Mucosa of rectum (tissue), 2 donors: Measurements from ENCODE around the gene RAB10.
"Not testable (repeated sequence)": the region's sequence is repeated elsewhere in the genome, so short reads cannot be mapped to it uniquely, and the experiment has no call there.

Experiments
- H3K27ac ChIP-seq, 2 donors: one replicate each; pipeline ENCODE4 v1.7.0; 2013; ENCODE audit warnings: inconsistent platforms in 2 of 2, low read depth in 2 of 2, low read length in 2 of 2
- H3K27me3 ChIP-seq, 2 donors: one replicate each; pipeline ENCODE4 v1.7.0; 2013; ENCODE audit warnings: low read length in 2 of 2; ENCODE audit not compliant: control insufficient read depth in 2 of 2, insufficient read depth in 2 of 2
- H3K36me3 ChIP-seq, 2 donors: one replicate each; pipeline ENCODE4 v1.7.0; 2013; ENCODE audit warnings: low read length in 2 of 2; ENCODE audit not compliant: control insufficient read depth in 2 of 2, insufficient read depth in 2 of 2
- H3K4me1 ChIP-seq, 2 donors: one replicate each; pipeline ENCODE4 v1.7.0; 2013; ENCODE audit warnings: low read length in 2 of 2, mild to moderate bottlenecking in 1 of 2; ENCODE audit not compliant: control insufficient read depth in 2 of 2, insufficient read depth in 2 of 2
- H3K4me3 ChIP-seq, 2 donors: one replicate each; pipeline ENCODE4 v1.7.0; 2013; ENCODE audit warnings: low read length in 2 of 2
- H3K9ac ChIP-seq, 2 donors: one replicate each; pipeline ENCODE4 v1.7.0; 2013; ENCODE audit warnings: low read length in 2 of 2, low read depth in 1 of 2, mild to moderate bottlenecking in 1 of 2
- H3K9me3 ChIP-seq, 2 donors: one replicate each; pipeline ENCODE4 v1.7.0; 2013; ENCODE audit warnings: low read length in 2 of 2; ENCODE audit not compliant: control insufficient read depth in 2 of 2
- donor health status: healthy.
- donor health status: Normal muscosa, but diverticular disease.

The RAB10 gene

GRCh38 chr2:26032586-26033269 is 1.2 kb upstream of the RAB10 start:
- H3K4me3 ChIP-seq, result peak overlapping the region; percentile 91 to 96
- peaks cover 10 to 22% of the 10 kb centered on the region in 2 donors for H3K4me1 ChIP-seq
- peak overlapping the region; percentile 90 to 93 for H3K9ac ChIP-seq
- peak overlapping the region; percentile 93 to 98 for H3K27ac ChIP-seq
- not testable (repeated sequence) for H3K9me3 ChIP-seq, H3K27me3 ChIP-seq, H3K36me3 ChIP-seq

- H3K36me3 ChIP-seq, result peaks cover 0 to 2% of the 10 kb centered on the region in 2 donors
- peak overlapping the region; percentile 93 to 98 for H3K27ac ChIP-seq
- peak overlapping the region; percentile 91 to 96 for H3K4me3 ChIP-seq
- no peaks in the 10 kb centered on the region for H3K9me3 ChIP-seq
- H3K9ac ChIP-seq, result peak overlapping the region; percentile 90 to 93
- no peaks in the 10 kb centered on the region for H3K27me3 ChIP-seq
- peaks cover 10 to 22% of the 10 kb centered on the region in 2 donors for H3K4me1 ChIP-seq
Measured at GRCh38 chr2:26033270-26033817, 540 bp upstream of the RAB10 start.

- Histone ChIP-seq H3K9me3 (no peaks in the 10 kb centered on the region), H3K36me3 (peaks cover 0 to 2% of the 10 kb centered on the region in 2 donors), H3K27me3 (no peaks in the 10 kb centered on the region), H3K4me3 (peak overlapping the region; percentile 94 to 96), H3K4me1 (peaks cover 10 to 22% of the 10 kb centered on the region in 2 donors), H3K9ac (peak overlapping the region; percentile 92 to 93), H3K27ac (peak overlapping the region; percentile 93 to 98)
Measured at GRCh38 chr2:26034637-26034992, 731 bp downstream of the RAB10 start.

- peaks cover 0 to 2% of the 10 kb centered on the region in 2 donors for H3K36me3 ChIP-seq
- peak overlapping the region; percentile 93 to 98 for H3K27ac ChIP-seq
- peaks cover 14 to 26% of the 10 kb centered on the region in 2 donors for H3K4me1 ChIP-seq
- peak overlapping the region; percentile 92 to 93 for H3K9ac ChIP-seq
- H3K4me3 ChIP-seq, result peak overlapping the region; percentile 94 to 96
- H3K9me3 ChIP-seq, result no peaks in the 10 kb centered on the region
- H3K27me3 ChIP-seq, result no peaks in the 10 kb centered on the region
Measured at GRCh38 chr2:26035090-26035743, 1.3 kb downstream of the RAB10 start.

GRCh38 chr2:26039603-26040323 is 5.9 kb downstream of the RAB10 start:
- peaks cover 19 to 30% of the 10 kb centered on the region in 2 donors for H3K4me1 ChIP-seq
- H3K4me3 ChIP-seq, result no peak overlapping the region
- no peaks in the 10 kb centered on the region for H3K27me3 ChIP-seq
- no peak overlapping the region for H3K27ac ChIP-seq
- no peak overlapping the region for H3K9ac ChIP-seq
- H3K36me3 ChIP-seq, result peaks cover 0 to 2% of the 10 kb centered on the region in 2 donors
- no peaks in the 10 kb centered on the region for H3K9me3 ChIP-seq

- Histone ChIP-seq H3K9ac (no peak overlapping the region), H3K36me3 (no peaks in the 10 kb centered on the region), H3K4me3 (no peak overlapping the region), H3K27ac (no peak overlapping the region), H3K27me3 (no peaks in the 10 kb centered on the region), H3K4me1 (peaks cover 12 to 14% of the 10 kb centered on the region in 2 donors), H3K9me3 (no peaks in the 10 kb centered on the region)
Measured at GRCh38 chr2:26043109-26043508, 9.2 kb downstream of the RAB10 start.

GRCh38 chr2:26043862-26044696 is 10.2 kb downstream of the RAB10 start:
- peak overlapping the region in 1 of 2 donors; percentile 38 for H3K27ac ChIP-seq
- peaks cover 12 to 14% of the 10 kb centered on the region in 2 donors for H3K4me1 ChIP-seq
- no peaks in the 10 kb centered on the region for H3K9me3 ChIP-seq
- H3K4me3 ChIP-seq, result peak overlapping the region; percentile 17 to 53
- no peaks in the 10 kb centered on the region for H3K36me3 ChIP-seq
- H3K27me3 ChIP-seq, result no peaks in the 10 kb centered on the region
- H3K9ac ChIP-seq, result peak overlapping the region; percentile 1 to 41

GRCh38 chr2:26048791-26049190 is 14.9 kb downstream of the RAB10 start:
- no peak overlapping the region for H3K27ac ChIP-seq
- H3K4me1 ChIP-seq, result peaks cover 6 to 8% of the 10 kb centered on the region in 2 donors
- H3K9ac ChIP-seq, result no peak overlapping the region

GRCh38 chr2:26049641-26050040 is 15.8 kb downstream of the RAB10 start:
- Histone ChIP-seq H3K4me1 (peaks cover 0 to 2% of the 10 kb centered on the region in 2 donors), H3K9ac (no peak overlapping the region), H3K27ac (no peak overlapping the region), H3K27me3 (no peaks in the 10 kb centered on the region), H3K4me3 (no peak overlapping the region), H3K36me3 (no peaks in the 10 kb centered on the region), H3K9me3 (no peaks in the 10 kb centered on the region)

More at GRCh38 chr2:26048791-26049190, 14.9 kb downstream of the RAB10 start:
- Histone ChIP-seq H3K9me3 (no peaks in the 10 kb centered on the region), H3K27me3 (no peaks in the 10 kb centered on the region), H3K36me3 (no peaks in the 10 kb centered on the region), H3K4me3 (no peak overlapping the region)
